HTR-8/SVneo (cell line): ENCODE measurements around the gene EXD3.

Source experiments
- DNase-seq: peaks from one replicate; pipeline ENCODE4 v3.0.0; 2011; ENCODE audit warnings: low spot score, mixed read lengths; ENCODE audit not compliant: insufficient read length
- FAIRE-seq: peaks from 2 replicates; lab custom pipeline; 2011; peaks lifted over from hg19 to GRCh38; lab: Jason Lieb, UNC

EXD3 gene

DNA sequence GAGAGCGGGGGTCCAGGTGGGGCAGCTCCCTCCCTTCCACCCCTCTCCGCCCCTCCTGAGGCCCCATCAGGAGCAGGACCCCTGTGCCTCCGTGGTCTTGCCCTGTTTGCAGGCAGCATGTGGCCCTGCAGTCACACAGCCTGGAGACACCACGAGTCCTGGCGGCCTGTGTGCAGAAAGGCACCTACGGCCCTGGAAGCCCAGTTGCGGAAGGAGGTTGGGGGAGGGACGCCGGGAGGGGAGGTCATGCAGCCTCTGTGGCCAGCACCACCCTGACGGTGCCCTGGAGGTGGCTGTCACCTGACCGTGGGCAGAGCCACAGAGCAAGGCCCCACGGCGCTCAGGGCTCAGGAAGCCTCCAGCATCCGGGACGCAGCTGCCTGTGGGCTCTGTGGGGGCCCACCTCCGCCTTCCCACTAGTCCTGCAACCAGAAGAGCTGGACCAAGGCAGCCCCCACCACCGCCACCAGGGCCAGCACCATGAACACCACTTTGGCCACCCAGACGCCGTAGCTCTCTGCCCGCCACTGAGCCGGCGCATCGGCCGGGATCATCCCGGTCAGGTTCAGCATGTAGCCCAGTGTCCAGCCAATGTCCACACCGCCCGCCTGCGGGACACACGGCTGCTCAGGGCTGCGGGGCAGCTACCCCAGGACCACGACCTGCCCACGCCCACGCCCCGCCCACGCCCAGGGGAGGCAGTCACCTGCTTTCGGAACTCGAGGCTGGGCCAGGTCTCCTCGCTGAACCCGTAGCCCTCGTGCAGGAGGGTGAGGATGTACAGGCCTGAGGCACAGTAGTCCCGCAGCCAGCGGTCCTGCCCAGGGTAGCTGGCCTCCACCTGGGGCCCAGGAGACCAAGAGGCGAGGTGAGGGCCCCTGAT lies 11.8 kb upstream of the EXD3 start:
- no peak for FAIRE-seq
- no peak for DNase-seq

- FAIRE-seq (no peak), DNase-seq (no peak)
Observed at GRCh38 chr9:137433916-137434431, 11.0 kb upstream of the EXD3 start.

DNA sequence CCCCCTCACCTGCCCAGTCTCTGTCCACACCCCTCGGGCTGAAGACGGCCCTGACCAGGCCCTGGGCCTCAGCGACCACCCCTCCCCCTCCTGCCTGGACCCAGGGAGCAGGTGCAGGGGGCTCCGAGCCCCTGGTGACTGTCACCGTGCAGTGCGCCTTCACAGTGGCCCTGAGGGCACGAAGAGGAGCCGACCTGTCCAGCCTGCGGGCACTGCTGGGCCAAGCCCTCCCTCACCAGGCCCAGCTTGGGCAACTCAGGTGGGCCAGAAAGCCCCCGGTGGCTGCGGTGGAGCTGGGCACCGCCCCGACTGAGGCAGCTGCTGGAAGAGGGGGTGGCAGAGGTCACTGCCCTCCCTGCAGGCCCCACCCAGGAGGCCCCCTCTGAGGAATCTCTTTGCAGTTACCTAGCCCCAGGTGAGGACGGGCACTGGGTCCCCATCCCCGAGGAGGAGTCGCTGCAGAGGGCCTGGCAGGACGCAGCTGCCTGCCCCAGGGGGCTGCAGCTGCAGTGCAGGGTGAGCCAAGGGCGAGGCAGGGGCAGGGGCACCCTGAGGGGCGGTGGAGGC lies 10.5 kb upstream of the EXD3 start:
- DNase-seq = no peak
- no peak for FAIRE-seq

DNA sequence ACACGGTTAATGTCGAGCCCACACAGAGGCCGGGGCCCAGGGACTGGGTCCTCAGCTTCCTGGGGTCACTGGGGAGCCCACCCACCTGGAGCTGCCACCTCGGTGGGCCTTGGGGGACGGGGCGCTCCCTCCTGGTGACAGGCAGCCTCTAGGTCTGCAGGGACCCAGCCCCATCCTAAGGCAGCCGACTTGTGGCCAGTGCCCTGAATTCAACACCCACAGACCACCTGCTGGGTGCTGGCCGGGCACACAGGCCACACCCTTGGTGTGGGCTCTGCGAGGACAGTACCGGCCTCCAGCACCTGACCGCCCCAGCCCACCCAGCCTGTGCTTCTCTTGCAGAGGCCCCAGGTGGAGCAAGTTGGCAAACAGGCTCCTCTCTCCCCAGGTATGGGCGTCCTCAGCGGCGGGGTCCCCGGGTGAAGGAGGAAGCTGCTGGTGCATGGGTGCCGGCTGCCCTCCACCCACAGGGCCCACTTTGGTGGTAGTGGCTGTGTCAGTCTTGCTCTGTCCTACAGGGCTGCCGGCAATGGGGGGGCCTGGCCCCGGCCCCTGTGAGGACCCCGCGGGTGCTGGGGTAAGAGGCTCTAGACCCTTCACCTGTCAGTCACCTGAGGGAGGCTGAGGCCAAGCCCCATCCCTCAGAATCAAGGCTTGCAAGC lies 9.9 kb upstream of the EXD3 start:
- DNase-seq = no peak
- no peak for FAIRE-seq

GRCh38 chr9:137431416-137431931 lies 8.5 kb upstream of the EXD3 start:
- no peak for FAIRE-seq
- no peak for DNase-seq

GRCh38 chr9:137430723-137431415 lies 7.9 kb upstream of the EXD3 start:
- FAIRE-seq (no peak), DNase-seq (no peak)

DNA sequence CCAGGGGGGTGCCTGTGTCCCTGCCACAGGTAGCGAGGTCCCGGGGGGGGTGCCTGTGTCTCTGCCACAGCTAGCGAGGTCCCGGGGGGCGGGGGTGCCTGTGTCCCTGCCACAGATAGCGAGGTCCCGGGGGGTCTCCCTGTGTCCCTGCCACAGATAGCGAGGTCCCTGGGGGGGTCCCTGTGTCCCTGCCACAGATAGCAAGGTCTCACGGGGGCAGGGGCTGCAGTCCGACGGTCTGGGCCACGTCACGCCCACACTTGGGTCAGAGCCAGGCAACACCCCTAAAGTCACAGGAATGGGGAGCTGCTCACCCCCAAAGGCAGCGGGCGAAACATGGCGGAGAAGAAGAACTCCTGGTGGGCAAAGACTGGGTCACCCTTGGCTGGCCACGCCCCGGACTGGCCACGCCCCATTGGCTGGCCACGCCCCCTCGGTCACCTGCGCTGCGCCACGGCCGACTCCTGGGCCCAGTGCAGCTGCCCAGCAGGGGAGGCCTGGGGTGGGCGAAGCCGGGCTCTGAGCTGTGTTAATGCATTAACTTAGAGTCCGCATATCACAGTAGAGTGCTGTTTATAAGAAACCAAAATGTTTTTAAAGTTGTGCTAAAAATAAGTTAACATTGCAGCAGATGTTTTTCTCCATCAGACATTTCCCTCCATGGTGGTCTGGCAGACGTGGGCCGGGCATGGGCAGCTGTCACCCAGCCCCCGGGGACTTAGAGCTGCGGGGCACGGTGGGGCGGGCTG lies 7.2 kb upstream of the EXD3 start:
- no peak for FAIRE-seq
- no peak for DNase-seq

GRCh38 chr9:137429546-137429890 lies 6.6 kb upstream of the EXD3 start:
- FAIRE-seq (no peak), DNase-seq (no peak)

GRCh38 chr9:137428841-137429545 lies 6.0 kb upstream of the EXD3 start:
- DNase-seq = no peak
- no peak for FAIRE-seq

DNA sequence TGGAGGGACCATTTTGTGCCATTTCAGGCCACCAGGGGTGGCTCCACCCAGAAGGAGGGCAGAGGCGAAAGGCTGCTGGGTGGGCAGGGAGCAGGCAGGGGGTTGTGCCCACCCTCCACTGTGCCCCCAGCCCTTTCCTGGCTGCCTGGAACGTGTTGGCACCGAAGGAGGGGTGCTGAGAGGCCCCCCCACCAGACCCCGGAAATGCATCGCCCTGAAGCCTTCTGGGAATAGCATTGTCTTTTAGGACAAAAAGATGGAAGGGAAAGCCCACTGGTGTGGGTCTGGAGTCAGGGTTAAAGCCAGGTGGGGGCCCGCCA lies 5.3 kb upstream of the EXD3 start:
- DNase-seq = no peak
- FAIRE-seq = no peak

DNA sequence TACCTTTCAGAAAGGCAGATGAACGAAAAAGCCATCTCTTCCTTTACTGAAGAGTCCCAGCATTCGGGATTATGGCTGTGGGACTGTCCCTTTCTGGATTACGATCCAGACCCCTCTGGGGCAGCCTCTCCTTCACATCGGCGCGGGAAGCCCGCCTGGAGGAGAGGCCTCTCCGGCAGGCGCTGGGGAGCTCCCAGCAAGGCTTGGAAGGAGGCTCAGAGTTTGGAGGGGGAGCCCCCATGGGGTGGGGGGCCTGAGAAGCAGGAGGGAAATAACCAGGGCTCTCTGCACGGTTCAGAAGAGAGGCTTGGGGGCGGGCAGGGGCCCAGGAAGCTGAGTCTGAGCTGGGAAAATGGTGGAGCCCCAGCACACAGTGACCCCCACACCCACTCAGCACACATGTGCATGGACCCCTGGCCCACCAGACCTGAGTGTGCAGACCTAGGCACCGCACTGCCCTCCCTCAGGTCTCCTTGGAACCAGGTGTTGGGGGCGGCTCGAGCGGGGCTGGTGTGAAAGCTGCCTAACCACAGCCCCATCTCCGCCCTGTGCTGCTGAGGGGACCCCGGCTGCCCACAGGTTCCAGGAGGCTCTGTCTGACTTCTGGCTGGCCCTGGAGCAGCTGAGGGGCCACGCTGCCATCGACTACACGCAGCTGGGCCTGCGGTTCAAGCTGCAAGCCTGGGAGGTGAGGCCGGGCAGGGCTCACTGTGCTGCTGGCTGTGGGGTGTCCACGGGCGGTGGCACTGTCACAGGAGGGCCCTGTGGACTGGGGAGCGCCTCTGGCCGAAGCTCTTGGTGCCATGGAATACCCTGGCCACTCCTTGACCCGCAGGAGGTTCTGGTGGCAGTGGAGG lies 4.7 kb upstream of the EXD3 start:
- FAIRE-seq (no peak), DNase-seq (no peak)

- DNase-seq (no peak), FAIRE-seq (no peak)
Observed at GRCh38 chr9:137426018-137426681, 3.2 kb upstream of the EXD3 start.

GRCh38 chr9:137423514-137424291 lies 741 bp upstream of the EXD3 start:
- no peak for FAIRE-seq

GRCh38 chr9:137421838-137422603 lies 941 bp downstream of the EXD3 start:
- no peak for DNase-seq
- FAIRE-seq = no peak

More at GRCh38 chr9:137423514-137424291, 741 bp upstream of the EXD3 start:
- DNase-seq = no peak

GRCh38 chr9:137417161-137418021 lies 5.6 kb downstream of the EXD3 start:
- DNase-seq (no peak), FAIRE-seq (no peak)
